Loucy (cell line): ENCODE results near the gene PLEKHH2.

ENCODE experiments used
- H2AFZ ChIP-seq: fragments of 200-600 bp; sonication (generic); 2 replicates; pipeline ENCODE4 v1.6.0; 2016; ENCODE audit warnings: antibody characterized with exemption, mild to moderate bottlenecking, low read length, moderate library complexity
- H3F3A ChIP-seq: fragments of 200-600 bp; 2 replicates; pipeline ENCODE4 v1.6.0; 2016; ENCODE audit warnings: antibody characterized with exemption, low read depth, mild to moderate bottlenecking
- H3K27me3 ChIP-seq: fragments of 200-600 bp; sonication (generic); 2 replicates; pipeline ENCODE4 v1.6.1; 2014; ENCODE audit warnings: low read length, mild to moderate bottlenecking; ENCODE audit not compliant: insufficient read depth, poor library complexity, severe bottlenecking
- H3K36me3 ChIP-seq: fragments of 200-600 bp; sonication (generic); 2 replicates; pipeline ENCODE4 v1.6.1; 2016; ENCODE audit warnings: low read length; ENCODE audit not compliant: insufficient read depth
- H3K4me1 ChIP-seq: fragments of 200-600 bp; sonication (generic); 2 replicates; pipeline ENCODE4 v1.5.1; 2014; ENCODE audit warnings: low read length, mild to moderate bottlenecking; ENCODE audit not compliant: insufficient read depth, poor library complexity, severe bottlenecking
- H3K4me2 ChIP-seq: fragments of 200-600 bp; sonication (generic); 2 replicates; pipeline ENCODE4 v1.6.0; 2014; ENCODE audit warnings: antibody characterized with exemption, low read length, low read depth, mild to moderate bottlenecking; ENCODE audit not compliant: poor library complexity, severe bottlenecking
- H3K4me3 ChIP-seq: fragments of 200-600 bp; sonication (generic); 2 replicates; pipeline ENCODE4 v1.5.1; 2014; ENCODE audit warnings: low read length, mild to moderate bottlenecking, mixed read lengths; ENCODE audit not compliant: poor library complexity, severe bottlenecking
- H3K79me2 ChIP-seq: fragments of 200-600 bp; sonication (generic); 2 replicates; pipeline ENCODE4 v1.6.1; 2014; ENCODE audit warnings: low read length; ENCODE audit not compliant: insufficient read depth
- H3K9ac ChIP-seq: fragments of 200-600 bp; sonication (generic); 2 replicates; pipeline ENCODE4 v1.6.0; 2014; ENCODE audit warnings: mild to moderate bottlenecking, low read depth, low read length, moderate library complexity; ENCODE audit not compliant: poor library complexity, severe bottlenecking
- H3K9me2 ChIP-seq: fragments of 200-600 bp; sonication (generic); replicated peaks from 2 replicates; pipeline ENCODE4 v1.6.1; 2016; ENCODE audit warnings: low read depth, low read length, mixed read lengths
- H3K9me3 ChIP-seq: fragments of 200-600 bp; sonication (generic); 2 replicates; pipeline ENCODE4 v1.6.1; 2014; ENCODE audit warnings: mild to moderate bottlenecking, antibody characterized with exemption, low read length, low read depth; ENCODE audit not compliant: insufficient read depth
- H4K20me1 ChIP-seq: fragments of 200-600 bp; sonication (generic); 2 replicates; pipeline ENCODE4 v1.6.0; 2014; ENCODE audit warnings: antibody characterized with exemption, low read length, mild to moderate bottlenecking; ENCODE audit not compliant: insufficient read depth, poor library complexity, severe bottlenecking
- CTCF ChIP-seq: fragments of 200-600 bp; sonication (generic); conservative IDR thresholded peaks from 2 replicates; pipeline ENCODE4 v1.5.1; 2014; ENCODE audit warnings: mild to moderate bottlenecking, antibody characterized with exemption, low read length
- EZH2phosphoT487 ChIP-seq: fragments of 200-600 bp; IDR thresholded peaks from 2 replicates; pipeline ENCODE4 v1.6.1; 2018; ENCODE audit warnings: antibody characterized with exemption, mild to moderate bottlenecking, moderate library complexity, borderline replicate concordance

The PLEKHH2 gene

DNA sequence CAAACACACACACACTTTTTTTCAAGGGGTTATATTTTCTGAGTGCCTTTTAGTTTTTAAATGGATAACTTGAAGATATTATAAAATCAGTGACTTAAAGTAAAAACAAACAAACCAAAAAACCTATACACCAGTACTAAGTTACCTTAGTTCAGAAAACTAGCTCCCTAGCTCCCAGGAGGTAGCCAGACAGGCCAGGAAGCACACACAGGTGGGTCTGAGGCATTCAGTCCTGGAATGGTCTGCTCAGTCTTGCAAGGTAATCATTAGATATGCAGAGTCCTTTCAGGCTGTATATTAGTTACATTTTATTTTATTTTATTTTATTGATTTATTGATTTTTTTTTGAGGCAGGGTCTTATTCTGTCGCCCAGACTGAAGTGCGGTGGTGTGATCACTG lies 126.0 kb downstream of the PLEKHH2 start:
- Histone ChIP-seq H2AFZ (no peak overlapping the region), H3K79me2 (no peaks in the 10 kb centered on the region), H3K27me3 (no peaks in the 10 kb centered on the region), H3K4me1 (no peaks in the 10 kb centered on the region), H3F3A (no peaks in the 10 kb centered on the region), H3K4me2 (no peak overlapping the region), H4K20me1 (no peaks in the 10 kb centered on the region), H3K9me2 (no peaks in the 10 kb centered on the region), H3K4me3 (no peak overlapping the region), H3K9ac (no peak overlapping the region), H3K36me3 (no peaks in the 10 kb centered on the region), H3K9me3 (peaks cover 5% of the 10 kb centered on the region; the same call in 1 of the 2 replicates)
- no peak for TF ChIP-seq EZH2phosphoT487
- TF ChIP-seq CTCF: no peak

DNA sequence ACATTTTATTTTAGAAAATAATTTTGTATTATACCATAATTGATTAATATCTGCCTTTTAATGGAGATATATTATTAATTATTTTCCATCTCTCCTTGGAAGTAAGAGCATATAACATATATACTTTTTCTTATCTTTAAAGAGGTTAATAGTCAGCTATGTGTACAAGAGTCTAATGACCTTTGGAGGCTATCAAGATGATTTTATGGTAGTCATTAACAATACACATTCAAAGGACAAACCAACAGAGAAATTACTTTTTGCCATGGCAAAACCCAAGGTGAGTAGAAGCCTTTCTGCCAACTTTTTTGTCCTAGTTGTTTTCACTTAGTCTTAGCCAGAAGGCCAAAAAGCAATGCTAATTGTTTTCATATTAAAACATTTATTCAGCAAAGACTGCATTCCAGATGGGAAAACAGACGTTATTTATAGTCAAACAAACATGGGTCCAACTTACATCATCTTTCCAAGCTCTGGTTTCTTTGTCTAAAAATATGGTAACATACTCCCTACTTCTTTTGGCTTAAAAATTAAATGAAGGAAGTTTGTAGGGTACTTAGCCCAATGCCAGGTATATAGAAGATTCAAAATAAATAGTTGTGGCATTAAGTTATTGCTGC lies 127.1 kb downstream of the PLEKHH2 start:
- Histone ChIP-seq H3K79me2 (no peaks in the 10 kb centered on the region), H3K27me3 (no peaks in the 10 kb centered on the region), H3K9me3 (peaks cover 5% of the 10 kb centered on the region; the same call in 1 of the 2 replicates), H3K4me1 (no peaks in the 10 kb centered on the region), H3K4me3 (no peak overlapping the region), H4K20me1 (no peaks in the 10 kb centered on the region), H2AFZ (no peak overlapping the region), H3F3A (no peaks in the 10 kb centered on the region), H3K36me3 (no peaks in the 10 kb centered on the region), H3K4me2 (no peak overlapping the region), H3K9ac (no peak overlapping the region), H3K9me2 (no peaks in the 10 kb centered on the region)
- TF ChIP-seq CTCF: no peak
- no peak for TF ChIP-seq EZH2phosphoT487

- no peak for TF ChIP-seq EZH2phosphoT487
- TF ChIP-seq CTCF: no peak
- no peak overlapping the region for H3K4me2 ChIP-seq
These were observed 128.9 kb downstream of the PLEKHH2 start for GRCh38 chr2:43766006-43766405.

More at GRCh38 chr2:43766006-43766405, 128.9 kb downstream of the PLEKHH2 start:
- H4K20me1 ChIP-seq: no peaks in the 10 kb centered on the region
- no peak overlapping the region for H2AFZ ChIP-seq
- H3K4me1 ChIP-seq: no peaks in the 10 kb centered on the region
- H3K27me3 ChIP-seq: no peaks in the 10 kb centered on the region
- no peaks in the 10 kb centered on the region for H3K36me3 ChIP-seq
- H3F3A ChIP-seq: no peaks in the 10 kb centered on the region
- H3K9me3 ChIP-seq: peaks cover 5% of the 10 kb centered on the region; the same call in 1 of the 2 replicates
- H3K4me3 ChIP-seq: no peak overlapping the region
- no peaks in the 10 kb centered on the region for H3K79me2 ChIP-seq
- H3K9ac ChIP-seq: no peak overlapping the region
- H3K9me2 ChIP-seq: no peaks in the 10 kb centered on the region
